HCT116 (cell line): Measurements from ENCODE around the gene CAMK2G. TPM values are rescaled to one million over a fixed set of nuclear protein-coding genes. Genes with fewer than 3 reads are reported as not detected.
"Not testable (repeated sequence)": the region's sequence is repeated elsewhere in the genome, so short reads cannot be mapped to it uniquely, and the experiment has no call there.

ENCODE experiments used
- ATAC-seq: fragments of 200-7000 bp; cut with Tn5 transposase; 2 replicates; pipeline ENCODE4 v1.9.1; 2020; ENCODE audit warnings: mild to moderate bottlenecking, moderate library complexity
- BruUV-seq: library from RNA; stranded (reverse); fragments of 400-500 nt; replicated peaks from 2 replicates; lab custom pipeline; 2021; lab: Mats Ljungman, UMichigan
- CTCF ChIA-PET: fragments of 300-600 bp; sonication (Branson Sonifier 250); formaldehyde crosslinking; loops from one replicate; lab custom pipeline; 2021; ENCODE audit warnings: antibody characterized with exemption; lab: Charles Lee
- POLR2A ChIA-PET: fragments of 300-600, 350-600 bp; sonication (Branson Sonifier 250); formaldehyde crosslinking; loops from one replicate; lab custom pipeline; 2021; ENCODE audit warnings: antibody characterized with exemption; lab: Charles Lee
- RAD21 ChIA-PET, 2 experiments: fragments of 300-600 bp; sonication (Branson Sonifier 250); formaldehyde crosslinking; loops; one replicate each; lab custom pipeline; 2023; ENCODE audit warnings: low total read pairs in 2 of 2; ENCODE audit not compliant: uncharacterized antibody in 2 of 2, unreplicated experiment in 2 of 2, low non-redundant PET in 1 of 2; lab: Charles Lee
- DNase-seq: peaks from one replicate; pipeline ENCODE4 v3.0.0-alpha.2; 2010; ENCODE audit warnings: low read depth, low spot score
- H2AFZ ChIP-seq: fragments of 200-600 bp; shearing (Covaris generic), sonication (generic); 2 replicates; pipeline ENCODE4 v1.6.1; 2017; ENCODE audit warnings: low read depth, mixed run types, mixed read lengths, antibody characterized with exemption, low read length; ENCODE audit not compliant: poor library complexity, severe bottlenecking
- H3K27ac ChIP-seq: 2 replicates; pipeline ENCODE4 v1.5.1; 2012; ENCODE audit warnings: low read depth, low read length
- H3K27me3 ChIP-seq: fragments of 200-600 bp; sonication (generic); 2 replicates; pipeline ENCODE4 v1.6.1; 2016; ENCODE audit warnings: mixed run types, low read length, mixed read lengths; ENCODE audit not compliant: insufficient read depth
- H3K36me3 ChIP-seq, 2 experiments: fragments of 200-500 bp in 1 of 2; fragments of 200-600 bp in 1 of 2; sonication (Bioruptor generic) in 1 of 2; sonication (generic) in 1 of 2; 2 replicates each; pipeline versions ENCODE4 v1.5.1 to v1.6.1; 2014 to 2016; ENCODE audit warnings: low read length in 2 of 2, inconsistent platforms in 1 of 2, mixed read lengths in 1 of 2, mixed run types in 1 of 2; ENCODE audit not compliant: insufficient read depth in 2 of 2, control insufficient read depth in 1 of 2
- H3K4me1 ChIP-seq, 2 experiments: fragments of 200-600 bp in 1 of 2; sonication (generic) in 1 of 2; 2 replicates each; pipeline versions ENCODE4 v1.5.1 to v1.6.1; 2012 to 2017; ENCODE audit warnings: low read length in 2 of 2, inconsistent platforms in 1 of 2, mild to moderate bottlenecking in 1 of 2, mixed read lengths in 1 of 2, mixed run types in 1 of 2, moderate library complexity in 1 of 2; ENCODE audit not compliant: insufficient read depth in 2 of 2, control insufficient read depth in 1 of 2
- H3K4me2 ChIP-seq: fragments of 200-600 bp; sonication (generic); 2 replicates; pipeline ENCODE4 v1.6.1; 2017; ENCODE audit warnings: mixed run types, low read length, mixed read lengths
- H3K4me3 ChIP-seq, 2 experiments: fragments of 200-600 bp in 1 of 2; sonication (generic) in 1 of 2; replicated peaks in 1 of 2; 2 replicates each; pipeline ENCODE4 v1.5.1; 2011 to 2016; ENCODE audit warnings: low read length in 2 of 2, control low read depth in 1 of 2, low read depth in 1 of 2, mild to moderate bottlenecking in 1 of 2, mixed read lengths in 1 of 2, mixed run types in 1 of 2
- H3K79me2 ChIP-seq: fragments of 200-600 bp; sonication (generic); 2 replicates; pipeline ENCODE4 v1.6.1; 2017; ENCODE audit warnings: mild to moderate bottlenecking, mixed run types, low read length, moderate library complexity, mixed read lengths; ENCODE audit not compliant: insufficient read depth
- H3K9ac ChIP-seq: fragments of 200-600 bp; sonication (generic); 2 replicates; pipeline ENCODE4 v1.6.1; 2016; ENCODE audit warnings: low read length, mixed read lengths
- H3K9me2 ChIP-seq: fragments of 200-600 bp; sonication (generic), shearing (Covaris generic); 2 replicates; pipeline ENCODE4 v1.6.1; 2017; ENCODE audit warnings: mixed run types, mild to moderate bottlenecking, moderate library complexity; ENCODE audit not compliant: insufficient read depth
- H3K9me3 ChIP-seq, 2 experiments: fragments of 200-500 bp in 1 of 2; fragments of 200-600 bp in 1 of 2; sonication (Bioruptor generic) in 1 of 2; sonication (generic) in 1 of 2; 2 replicates each; pipeline ENCODE4 v1.6.1; 2014 to 2017; ENCODE audit warnings: low read length in 2 of 2, mixed read lengths in 2 of 2, inconsistent platforms in 1 of 2, low read depth in 1 of 2, mild to moderate bottlenecking in 1 of 2, mixed run types in 1 of 2, moderate library complexity in 1 of 2; ENCODE audit not compliant: control insufficient read depth in 1 of 2, insufficient read depth in 1 of 2
- H4K20me1 ChIP-seq: fragments of 200-600 bp; sonication (generic), shearing (Covaris generic); 2 replicates; pipeline ENCODE4 v1.6.1; 2017; ENCODE audit warnings: mixed run types, mild to moderate bottlenecking, moderate library complexity; ENCODE audit not compliant: insufficient read depth
- CBX3 ChIP-seq: IDR thresholded peaks from 2 replicates; pipeline ENCODE4 v1.6.1; 2012; ENCODE audit warnings: low read depth
- CEBPB ChIP-seq: IDR thresholded peaks from 2 replicates; pipeline ENCODE4 v1.6.1; 2012; ENCODE audit warnings: low read depth
- EGR1 ChIP-seq: IDR thresholded peaks from 2 replicates; pipeline ENCODE4 v1.6.1; 2012; ENCODE audit warnings: low read depth
- JUND ChIP-seq: IDR thresholded peaks from 2 replicates; pipeline ENCODE4 v1.6.1; 2012
- REST ChIP-seq: IDR thresholded peaks from 2 replicates; pipeline ENCODE4 v1.6.1; 2012; ENCODE audit warnings: low read depth
- ZNF274 ChIP-seq: fragments of 200-500 bp; sonication (Bioruptor generic); IDR thresholded peaks from 2 replicates; pipeline ENCODE4 v1.6.1; 2014; ENCODE audit warnings: mild to moderate bottlenecking, low read depth, low read length, inconsistent platforms
- intact Hi-C: fragments of 100-400 bp; cut with micrococcal nuclease; formaldehyde crosslinking; loops from 2 replicates; pipeline ENCODE4 v1.10.0; 2022
- total RNA-seq: library from RNA; stranded (reverse); gene quantifications from one replicate; pipeline ENCODE4 v1.2.1, GENCODE V29; 2021; ENCODE audit not compliant: unreplicated experiment
- TF ChIP-seq, protein P1 (sequence below): IDR thresholded peaks from 2 replicates; pipeline ENCODE4 v1.6.1; 2012

The CAMK2G gene
- total RNA-seq, 1 experiment from 2014 or later: 28.3 TPM

DNA sequence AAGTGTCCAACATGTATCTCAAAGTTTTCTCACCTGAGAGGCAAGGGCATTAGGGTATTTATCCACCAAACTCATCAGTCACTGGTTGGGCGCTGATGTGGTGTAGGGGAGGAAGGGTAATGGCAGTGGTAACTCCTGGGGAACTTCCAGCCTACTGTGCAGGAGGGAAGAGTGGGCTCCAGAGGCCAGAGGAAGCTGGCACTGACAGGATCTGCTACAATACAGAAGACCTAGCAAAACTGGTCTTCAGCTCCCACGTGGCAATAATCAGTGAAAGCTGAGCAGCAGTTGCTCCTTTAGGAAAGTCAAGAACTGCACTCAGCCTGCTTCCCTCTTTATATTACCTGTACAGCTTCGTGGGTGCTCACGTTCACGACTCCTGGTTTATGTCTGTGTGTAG lies 17.2 kb upstream of the CAMK2G start:
- POLR2A ChIA-PET: interaction anchor here (0.7 to 9.5 kb wide), 6 partner anchors 8 to 76 kb away, joined by 3 to 98 read pairs (median 6); no protein-coding TSS in a partner anchor
- RAD21 ChIA-PET: interaction anchor here (0.7 to 1.0 kb wide), 3 partner anchors 15 to 49 kb away, joined by 3 read pairs; no protein-coding TSS in a partner anchor
- peak overlapping the region; percentile 10 for H2AFZ ChIP-seq

GRCh38 chr10:73890830-73891229 lies 16.5 kb upstream of the CAMK2G start:
- H3K36me3 ChIP-seq, BruUV-seq, H3K9me3 ChIP-seq, H3K4me3 ChIP-seq, H3K79me2 ChIP-seq, H4K20me1 ChIP-seq, intact Hi-C loops, H3K27me3 ChIP-seq, H3K9me2 ChIP-seq, ATAC-seq, H2AFZ ChIP-seq, DNase-seq: not testable (repeated sequence)
- Histone ChIP-seq H3K27ac (peak overlapping the region; percentile 95), H3K4me1 (peaks cover 83 to 97% of the 10 kb centered on the region in 2 experiments), H3K9ac (peak overlapping the region; percentile 31; the same call in 1 of the 2 replicates), H3K4me2 (peak overlapping the region; percentile 35)
- CTCF ChIA-PET: interaction anchor here (1.5 to 7.9 kb wide), 3 partner anchors 10 to 47 kb away, joined by 3 to 142 read pairs (median 5); no protein-coding TSS in a partner anchor
- RAD21 ChIA-PET: interaction anchor here (0.7 to 1.7 kb wide), 3 partner anchors 16 to 50 kb away, joined by 3 read pairs; no protein-coding TSS in a partner anchor
- POLR2A ChIA-PET: interaction anchor here (0.9 to 9.5 kb wide), 6 partner anchors 9 to 75 kb away, joined by 3 to 98 read pairs (median 21); no protein-coding TSS in a partner anchor

More for the DNA sequence above, 17.2 kb upstream of the CAMK2G start:
- Histone ChIP-seq H3K4me3 (no peak overlapping the region), H3K9ac (peak overlapping the region; percentile 31), H3K9me3 (no peaks in the 10 kb centered on the region), H3K4me1 (peaks cover 82 to 90% of the 10 kb centered on the region in 2 experiments), H3K36me3 (no peaks in the 10 kb centered on the region), H3K4me2 (no peak overlapping the region; the same call in 1 of the 2 replicates), H3K9me2 (no peaks in the 10 kb centered on the region), H4K20me1 (no peaks in the 10 kb centered on the region), H3K27ac (peak overlapping the region; percentile 95; the same call in 1 of the 2 replicates), H3K27me3 (no peaks in the 10 kb centered on the region), H3K79me2 (no peaks in the 10 kb centered on the region)
- intact Hi-C loops: no loop called here
- TF ChIP-seq JUND: no peak
- TF ChIP-seq, protein P1, sequence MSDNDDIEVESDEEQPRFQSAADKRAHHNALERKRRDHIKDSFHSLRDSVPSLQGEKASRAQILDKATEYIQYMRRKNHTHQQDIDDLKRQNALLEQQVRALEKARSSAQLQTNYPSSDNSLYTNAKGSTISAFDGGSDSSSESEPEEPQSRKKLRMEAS: no peak
- TF ChIP-seq REST: no peak
- no peak for TF ChIP-seq EGR1
- TF ChIP-seq CEBPB: no peak
- TF ChIP-seq ZNF274: no peak
- TF ChIP-seq CBX3: no peak
- ATAC-seq: no peak
- CTCF ChIA-PET: interaction anchor here (2.1 to 7.9 kb wide), 2 partner anchors 10 to 46 kb away, joined by 5 to 142 read pairs; no protein-coding TSS in a partner anchor
- DNase-seq: no peak
- no TSS peak for BruUV-seq
